ENCODE measurements around the gene SBK3. TPM values are rescaled to one million over a fixed set of nuclear protein-coding genes. Genes with fewer than 3 reads are reported as not detected.

Gene SBK3
- total RNA-seq, 1 experiment from 2014 or later: 1.2 TPM

- no peak overlapping the region for H3K27ac ChIP-seq (ENCODE audit: low read depth, low read length)
- ChIA-PET RAD21 (ENCODE audit: low non-redundant PET in 1 of 2, low total read pairs in 2 of 2, uncharacterized antibody in 2 of 2, unreplicated experiment in 2 of 2) (no interaction called here), POLR2A (no interaction called here), CTCF (interaction anchor here (2.0 kb wide), 1 partner anchor 9 kb away, joined by 5 read pairs; no protein-coding TSS in a partner anchor)
- no peaks in the 10 kb centered on the region for H3K9me3 ChIP-seq (ENCODE audit: control insufficient read depth in 1 of 2, insufficient read depth in 1 of 2, low read depth in 1 of 2, low read length in 2 of 2)
- no peaks in the 10 kb centered on the region for H3K27me3 ChIP-seq (ENCODE audit: insufficient read depth, low read length)
- intact Hi-C loops (cut with micrococcal nuclease): no loop called here
- no peaks in the 10 kb centered on the region for H3K9me2 ChIP-seq (ENCODE audit: insufficient read depth)
- no peaks in the 10 kb centered on the region for H4K20me1 ChIP-seq (ENCODE audit: insufficient read depth)
- H3K4me2 ChIP-seq (ENCODE audit: low read length): no peak overlapping the region
- H3K4me1 ChIP-seq (ENCODE audit: control insufficient read depth in 1 of 2, insufficient read depth in 2 of 2, low read length in 2 of 2): peaks cover 0 to 8% of the 10 kb centered on the region in 2 experiments; a peak in 1 of 4 replicates
- no peak overlapping the region for H3K4me3 ChIP-seq (replicated peaks in 1 of 2; ENCODE audit: low read depth in 1 of 2, low read length in 2 of 2)
- H3K79me2 ChIP-seq (ENCODE audit: insufficient read depth, low read length): no peaks in the 10 kb centered on the region
- no peak overlapping the region for H2AFZ ChIP-seq (ENCODE audit: low read depth, low read length, poor library complexity, severe bottlenecking)
- BruUV-seq (replicated peaks): no TSS peak
- no peak for TF ChIP-seq CEBPB (IDR thresholded peaks at IDR 0.05; ENCODE audit: low read depth)
- TF ChIP-seq RAD21 (IDR thresholded peaks at IDR 0.05; ENCODE audit: low read depth): no peak
- no peak for TF ChIP-seq ELF1 (IDR thresholded peaks at IDR 0.05; ENCODE audit: borderline replicate concordance, low read depth)
- TF ChIP-seq CBX3 (IDR thresholded peaks at IDR 0.05; ENCODE audit: low read depth): no peak
- TF ChIP-seq MAX (IDR thresholded peaks at IDR 0.05): no peak
- TF ChIP-seq POLR2A (IDR thresholded peaks at IDR 0.05; ENCODE audit: borderline replicate concordance, extremely low read depth, insufficient read depth, insufficient read length): no peak
- no peak for TF ChIP-seq CTCF (IDR thresholded peaks at IDR 0.05 in 2 of 3, conservative IDR thresholded peaks at IDR 0.05 in 1 of 3; ENCODE audit: borderline replicate concordance in 1 of 3, insufficient read depth in 1 of 3, low read depth in 2 of 3, low read length in 2 of 3)
- no peak for TF ChIP-seq EZH2 (IDR thresholded peaks at IDR 0.05)
- TF ChIP-seq FOSL1 (IDR thresholded peaks at IDR 0.05; ENCODE audit: low read depth): no peak
- no peak for TF ChIP-seq SRF (IDR thresholded peaks at IDR 0.05; ENCODE audit: low read depth)
- TF ChIP-seq YY1 (IDR thresholded peaks at IDR 0.05; ENCODE audit: extremely low read depth, insufficient replicate concordance, low read depth, low read length): no peak
- TF ChIP-seq SIN3A (IDR thresholded peaks at IDR 0.05; ENCODE audit: low read depth): no peak
- no peak for TF ChIP-seq SP1 (IDR thresholded peaks at IDR 0.05; ENCODE audit: low read depth)
- no peak for TF ChIP-seq ZFX (IDR thresholded peaks at IDR 0.05)
- TF ChIP-seq EZH2phosphoT487 (IDR thresholded peaks at IDR 0.05; ENCODE audit: borderline replicate concordance): no peak
- TF ChIP-seq TCF7L2 (IDR thresholded peaks at IDR 0.05; ENCODE audit: borderline replicate concordance, extremely low read depth, insufficient read depth, insufficient read length): no peak
- TF ChIP-seq ATF3 (IDR thresholded peaks at IDR 0.05): no peak
- DNase-seq (ENCODE audit: low read depth, low spot score): no peak
- no peak for ATAC-seq
- H3K36me3 ChIP-seq (ENCODE audit: control insufficient read depth in 1 of 2, insufficient read depth in 2 of 2, low read length in 2 of 2): no peaks in the 10 kb centered on the region
- H3K9ac ChIP-seq (ENCODE audit: low read length): no peak overlapping the region
These were observed 51.1 kb downstream of the SBK3 start for GRCh38 chr19:55494172-55494761.

All from HCT116 (cell line).